Activated naive CD4-positive, alpha-beta T cell treated with anti-CD3 and anti-CD28 coated beads, Interleukin-2, amount 10 ng/mL, durations not matched to agents 7 days and 5 days (primary cell): Measurements from ENCODE around the gene DIRAS2.
"Not testable (repeated sequence)": the region's sequence is repeated elsewhere in the genome, so short reads cannot be mapped to it uniquely, and the experiment has no call there.

ENCODE experiments used
- CTCF ChIA-PET: fragments of 350-600 bp; sonication (Branson Sonifier 250); formaldehyde crosslinking; loops from one replicate; lab custom pipeline; 2021; ENCODE audit warnings: antibody characterized with exemption; lab: Charles Lee
- DNase-seq: peaks from one replicate; pipeline ENCODE4 v3.0.0-alpha.2; 2020
- H3K27ac Mint-ChIP-seq: one replicate; pipeline ENCODE4 v1.8.0; 2021; ENCODE audit warnings: mild to moderate bottlenecking, moderate library complexity, mixed read lengths
- H3K27me3 Mint-ChIP-seq: one replicate; pipeline ENCODE4 v1.8.0; 2021; ENCODE audit warnings: mild to moderate bottlenecking, mixed read lengths
- H3K36me3 Mint-ChIP-seq: one replicate; pipeline ENCODE4 v1.8.0; 2021; ENCODE audit warnings: mixed read lengths
- H3K4me1 Mint-ChIP-seq: one replicate; pipeline ENCODE4 v1.8.0; 2021; ENCODE audit warnings: mixed read lengths
- H3K4me3 Mint-ChIP-seq: one replicate; pipeline ENCODE4 v1.8.0; 2021; ENCODE audit warnings: mild to moderate bottlenecking, moderate library complexity, mixed read lengths
- H3K9me3 Mint-ChIP-seq: one replicate; pipeline ENCODE4 v1.8.0; 2021; ENCODE audit warnings: mixed read lengths

The DIRAS2 gene, protein sequence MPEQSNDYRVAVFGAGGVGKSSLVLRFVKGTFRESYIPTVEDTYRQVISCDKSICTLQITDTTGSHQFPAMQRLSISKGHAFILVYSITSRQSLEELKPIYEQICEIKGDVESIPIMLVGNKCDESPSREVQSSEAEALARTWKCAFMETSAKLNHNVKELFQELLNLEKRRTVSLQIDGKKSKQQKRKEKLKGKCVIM

DNA sequence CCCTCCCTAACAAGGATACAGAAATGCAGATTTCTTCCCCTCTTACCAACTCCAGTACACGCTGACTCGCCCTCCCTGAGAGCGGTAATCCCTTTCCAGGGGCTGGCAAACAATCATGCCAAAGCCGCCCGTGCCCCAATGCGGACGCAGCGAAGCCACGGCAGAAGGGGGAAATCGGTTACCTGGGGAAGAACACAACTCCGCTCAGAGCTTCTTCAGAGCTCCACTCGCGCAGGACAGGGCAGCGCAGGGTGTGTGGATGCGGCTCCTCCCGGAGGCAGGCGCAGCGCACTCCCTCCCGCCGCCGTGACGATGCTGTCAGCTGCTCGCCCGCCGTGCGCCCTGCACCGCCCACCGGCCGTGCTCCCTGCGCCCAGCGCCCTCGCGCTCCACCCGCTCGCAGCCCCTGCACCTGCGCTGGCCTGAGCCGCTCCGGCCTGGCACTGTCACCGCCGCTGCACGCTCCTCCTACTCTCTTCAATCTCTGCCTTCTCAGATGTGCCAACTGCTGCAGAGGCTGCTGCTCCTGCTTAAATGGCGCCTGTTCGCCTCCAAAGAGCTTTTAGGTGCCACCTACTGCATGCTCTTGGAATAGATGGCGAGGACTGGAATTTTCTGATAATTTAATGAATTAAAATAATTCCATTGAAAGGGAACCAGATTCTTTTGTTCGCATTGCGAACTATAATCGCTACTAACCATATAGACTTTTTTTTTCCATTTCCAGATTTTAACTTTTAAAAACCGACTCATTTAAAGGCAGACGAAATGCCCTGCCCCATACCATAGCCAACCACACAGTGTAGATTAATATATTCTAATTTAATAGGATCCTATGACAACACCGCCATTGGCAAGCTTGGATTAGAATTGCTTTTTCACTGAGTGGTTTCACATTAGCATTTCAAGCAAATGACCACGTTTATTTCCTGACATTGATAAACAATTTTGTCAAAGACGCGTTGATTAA is at the start of gene DIRAS2:
Gene DIRAS2 (minus strand): TSS at position 255 of the 970 bp plus-strand sequence. CDS start 28,997 bp downstream, outside the sequence.
- Mint-ChIP-seq H3K27me3 (peaks cover 50% of the 10 kb centered on the region), H3K4me1 (peaks cover 4% of the 10 kb centered on the region), H3K4me3 (no peak within 1 kb of the TSS), H3K9me3 (no peaks in the 10 kb centered on the region), H3K27ac (no peak within 1 kb of the TSS), H3K36me3 (no peaks in the 10 kb centered on the region)
- CTCF ChIA-PET, result no interaction called here
- peak; percentile 26 for DNase-seq

DNA sequence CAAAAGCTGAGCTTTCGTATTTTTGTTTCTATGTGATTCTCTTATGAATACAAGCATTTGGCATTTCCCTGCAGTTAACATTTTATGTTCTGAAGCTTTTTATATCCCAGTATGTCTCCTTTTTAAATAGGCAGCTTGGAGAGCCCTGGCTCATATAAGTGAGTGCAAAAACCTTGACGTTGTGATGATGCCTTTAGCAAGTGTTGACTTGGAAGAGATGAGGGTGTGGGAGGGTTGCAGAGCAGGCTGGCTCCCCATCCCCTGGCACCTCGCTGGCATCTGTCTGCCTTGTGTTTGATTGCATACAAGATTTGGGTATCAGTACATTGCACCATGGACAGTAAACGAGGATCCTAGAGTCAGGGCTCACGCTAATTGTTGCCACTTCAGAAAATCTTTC is 42.1 kb upstream of the DIRAS2 start:
- no peaks in the 10 kb centered on the region for H3K9me3 Mint-ChIP-seq
- no peak overlapping the region for H3K4me3 Mint-ChIP-seq
- CTCF ChIA-PET, result no interaction called here
- no peaks in the 10 kb centered on the region for H3K27me3 Mint-ChIP-seq
- H3K36me3 Mint-ChIP-seq, result no peaks in the 10 kb centered on the region
- no peaks in the 10 kb centered on the region for H3K4me1 Mint-ChIP-seq
- no peak overlapping the region for H3K27ac Mint-ChIP-seq
- no peak for DNase-seq

DNA sequence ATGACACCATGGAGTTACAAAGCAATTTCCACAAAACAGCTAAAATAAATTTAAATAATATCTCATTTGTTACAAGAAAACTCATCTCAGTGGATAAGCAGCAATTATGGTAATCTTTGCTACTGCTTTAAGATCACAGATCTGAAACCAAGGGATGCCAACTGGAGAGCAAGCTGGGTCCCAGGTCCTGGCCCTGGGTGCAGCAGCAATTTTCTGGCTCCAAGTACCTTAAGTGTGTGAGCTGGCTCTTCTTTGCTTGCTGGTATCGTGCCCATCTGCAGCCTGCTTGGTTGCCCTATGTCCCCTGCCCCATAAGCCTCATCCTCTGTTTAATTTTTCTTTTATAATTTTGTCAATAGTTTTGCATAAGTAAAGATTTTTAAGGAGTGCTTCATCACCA is 41.5 kb upstream of the DIRAS2 start:
- CTCF ChIA-PET, result no interaction called here
- H3K36me3 Mint-ChIP-seq, result no peaks in the 10 kb centered on the region
- H3K27ac Mint-ChIP-seq, result no peak overlapping the region
- no peak overlapping the region for H3K4me3 Mint-ChIP-seq
- H3K9me3 Mint-ChIP-seq, result no peaks in the 10 kb centered on the region
- no peak for DNase-seq
- no peaks in the 10 kb centered on the region for H3K4me1 Mint-ChIP-seq
- H3K27me3 Mint-ChIP-seq, result no peaks in the 10 kb centered on the region

DNA sequence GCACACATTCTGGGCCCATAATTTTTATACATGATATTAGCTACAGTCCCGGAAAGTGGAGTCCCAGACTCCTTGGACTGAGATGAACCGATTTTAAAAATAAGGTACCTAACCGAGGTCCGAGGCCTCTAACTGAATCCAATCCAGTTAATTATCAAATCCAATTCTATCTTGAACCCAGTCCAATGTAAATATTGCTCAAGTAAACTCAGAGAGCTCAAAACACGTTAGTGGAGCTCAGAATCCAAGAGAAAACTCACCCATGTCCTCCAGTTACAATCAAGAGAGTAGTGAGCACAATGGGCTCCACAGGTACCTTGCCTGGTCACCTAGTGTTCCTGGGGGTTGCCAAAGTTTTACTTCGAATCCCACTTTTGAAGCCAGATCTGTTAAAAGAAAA is 37.9 kb upstream of the DIRAS2 start:
- DNase-seq, result no peak
- Mint-ChIP-seq H3K36me3 (no peaks in the 10 kb centered on the region), H3K4me1 (no peaks in the 10 kb centered on the region), H3K4me3 (no peak overlapping the region), H3K27me3 (no peaks in the 10 kb centered on the region), H3K27ac (no peak overlapping the region), H3K9me3 (no peaks in the 10 kb centered on the region)
- CTCF ChIA-PET, result no interaction called here

DNA sequence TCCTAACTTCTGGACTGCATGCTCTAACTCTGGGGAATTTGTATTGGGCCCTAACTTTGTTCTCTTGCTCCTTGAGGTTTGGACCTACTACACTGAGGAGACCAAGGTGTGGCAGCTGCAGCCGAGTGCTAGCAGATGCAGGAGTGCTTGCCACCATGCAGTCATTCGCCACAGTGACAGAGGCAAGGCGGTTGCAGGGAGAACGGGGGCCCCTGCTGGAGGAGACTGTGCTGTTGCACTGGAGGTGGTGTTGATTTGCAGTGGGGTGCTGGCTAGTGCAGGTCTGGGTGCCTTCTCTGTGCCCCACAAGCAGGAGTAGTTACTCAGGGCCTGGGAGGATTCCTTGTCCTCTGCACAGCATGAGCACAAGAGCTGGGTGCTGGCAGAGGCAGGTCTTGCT is 22.4 kb upstream of the DIRAS2 start:
- DNase-seq, result no peak
- Mint-ChIP-seq H3K27ac (no peak overlapping the region), H3K4me1 (no peaks in the 10 kb centered on the region), H3K9me3 (no peaks in the 10 kb centered on the region), H3K27me3 (peaks cover 10% of the 10 kb centered on the region), H3K36me3 (no peaks in the 10 kb centered on the region), H3K4me3 (no peak overlapping the region)
- CTCF ChIA-PET, result no interaction called here

DNA sequence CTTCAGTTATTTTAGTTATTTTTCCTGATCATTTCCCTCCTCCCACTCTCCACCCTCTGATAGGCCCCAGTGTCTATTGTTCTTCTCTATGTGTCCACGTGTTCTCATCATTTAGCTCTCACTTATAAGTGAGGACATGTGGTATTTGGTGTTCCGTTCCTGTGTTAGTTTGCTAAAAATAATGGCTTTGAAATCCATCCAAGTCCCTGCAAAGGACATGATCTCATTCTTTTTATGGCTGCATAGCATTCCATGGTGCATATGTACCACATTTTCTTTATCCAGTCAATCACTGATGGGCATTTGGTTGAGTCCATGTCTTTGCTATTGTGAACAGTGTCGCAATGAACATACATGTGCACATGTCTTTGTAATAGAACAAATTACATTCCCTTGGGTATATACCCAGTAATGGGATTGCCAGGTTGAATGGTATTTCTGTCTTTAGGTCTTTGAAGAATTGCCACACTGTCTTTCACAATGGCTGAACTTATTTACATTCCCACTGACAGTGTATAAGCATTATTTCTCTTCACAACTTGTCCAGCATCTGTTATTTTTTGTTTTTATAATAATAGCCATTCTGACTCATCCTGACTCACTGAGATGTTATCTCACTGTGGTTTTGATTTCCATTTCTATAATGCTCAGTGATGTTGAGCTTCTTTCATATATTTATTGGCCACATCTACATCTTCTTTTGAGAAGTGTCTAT is 17.2 kb upstream of the DIRAS2 start:
- H3K9me3 Mint-ChIP-seq, result no peaks in the 10 kb centered on the region
- no peaks in the 10 kb centered on the region for H3K36me3 Mint-ChIP-seq
- CTCF ChIA-PET, result no interaction called here
- no peak overlapping the region for H3K27ac Mint-ChIP-seq
- peaks cover 4% of the 10 kb centered on the region for H3K27me3 Mint-ChIP-seq
- H3K4me3 Mint-ChIP-seq, result no peak overlapping the region
- DNase-seq, result no peak
- H3K4me1 Mint-ChIP-seq, result no peaks in the 10 kb centered on the region

DNA sequence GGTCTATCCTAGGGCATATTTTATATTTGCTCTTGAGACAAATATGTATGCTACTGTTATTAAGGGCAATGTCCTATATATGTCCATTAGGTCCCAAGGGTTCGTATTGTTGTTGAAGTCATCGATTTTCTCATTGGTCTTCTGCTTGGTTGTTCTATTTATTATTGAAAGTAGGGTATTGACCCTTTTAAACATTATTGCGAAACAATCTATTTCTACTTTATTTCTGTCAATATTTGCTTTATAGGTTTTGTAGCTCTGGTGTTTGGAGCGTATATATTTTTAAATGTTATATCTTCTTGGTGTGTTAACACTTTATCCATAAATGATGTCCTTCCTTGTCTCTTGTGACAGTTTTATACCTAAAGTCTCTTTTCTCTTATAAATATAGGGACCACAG is 16.2 kb upstream of the DIRAS2 start:
- Mint-ChIP-seq H3K4me3 (no peak overlapping the region), H3K36me3 (no peaks in the 10 kb centered on the region), H3K9me3 (no peaks in the 10 kb centered on the region), H3K4me1 (no peaks in the 10 kb centered on the region), H3K27me3 (peaks cover 4% of the 10 kb centered on the region), H3K27ac (no peak overlapping the region)
- no peak for DNase-seq
- CTCF ChIA-PET, result no interaction called here

DNA sequence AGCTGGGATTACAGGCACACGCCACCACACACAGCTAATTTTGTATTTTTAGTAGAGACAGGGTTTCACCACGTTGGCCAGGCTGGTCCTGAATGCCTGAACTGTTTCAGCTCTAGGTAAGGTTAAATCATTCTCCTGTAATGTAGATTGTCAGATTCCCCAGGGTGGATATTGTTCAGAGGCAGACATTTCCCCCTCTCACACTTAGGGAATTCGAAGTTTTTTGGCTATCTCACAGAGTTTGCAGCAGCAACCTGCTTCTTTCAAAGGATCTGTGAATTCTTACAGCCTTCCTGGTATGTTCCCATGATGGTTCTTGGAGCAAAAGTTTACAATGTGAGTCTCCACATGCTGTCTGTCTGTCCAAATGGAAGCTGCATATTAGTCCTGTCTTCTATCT is 15.6 kb upstream of the DIRAS2 start:
- Mint-ChIP-seq H3K27ac (no peak overlapping the region), H3K9me3 (no peaks in the 10 kb centered on the region), H3K36me3 (no peaks in the 10 kb centered on the region), H3K4me3 (no peak overlapping the region), H3K4me1 (no peaks in the 10 kb centered on the region), H3K27me3 (peaks cover 4% of the 10 kb centered on the region)
- no peak for DNase-seq
- CTCF ChIA-PET, result no interaction called here

DNA sequence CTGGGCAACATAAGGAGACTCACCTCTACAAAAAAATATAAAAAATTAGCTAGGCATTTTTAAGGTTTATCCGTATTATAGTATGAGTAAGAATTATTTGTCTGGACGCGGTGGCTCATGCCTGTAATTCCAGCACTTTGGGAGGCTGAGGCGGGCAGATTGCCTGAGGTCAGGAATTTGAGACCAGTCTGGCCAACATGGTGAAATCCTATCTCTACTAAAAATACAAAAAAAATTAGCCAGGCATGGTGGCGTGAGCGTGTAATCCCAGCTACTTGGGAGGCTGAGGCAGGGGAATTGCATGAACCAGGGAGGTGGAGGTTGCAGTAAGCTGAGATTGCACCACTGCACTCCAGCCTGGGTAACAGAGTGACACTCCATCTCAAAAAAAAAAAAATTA is 14.3 kb upstream of the DIRAS2 start:
- CTCF ChIA-PET, H3K27ac Mint-ChIP-seq, DNase-seq, H3K27me3 Mint-ChIP-seq, H3K4me3 Mint-ChIP-seq, H3K36me3 Mint-ChIP-seq, H3K4me1 Mint-ChIP-seq, H3K9me3 Mint-ChIP-seq: not testable (repeated sequence)

DNA sequence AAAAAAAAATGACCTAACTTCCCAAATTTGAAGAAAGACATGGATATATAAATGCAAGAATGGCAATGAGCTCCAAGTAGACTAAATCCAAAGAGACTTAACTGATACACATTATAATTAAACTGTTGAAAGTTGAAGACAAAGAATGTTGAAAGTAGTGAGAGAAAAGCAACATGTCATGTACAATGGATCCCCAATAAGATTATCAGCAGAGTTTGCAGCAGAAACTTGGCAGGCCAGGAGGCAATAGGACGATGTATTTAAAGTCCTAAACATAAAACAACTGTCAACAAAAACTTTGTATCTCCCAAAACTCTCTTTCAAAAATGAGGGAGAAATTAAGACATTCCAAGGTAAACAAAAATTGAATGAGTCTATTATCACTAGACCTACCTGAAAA is 8.6 kb upstream of the DIRAS2 start:
- Mint-ChIP-seq H3K27me3 (peaks cover 15% of the 10 kb centered on the region), H3K4me1 (no peaks in the 10 kb centered on the region), H3K36me3 (no peaks in the 10 kb centered on the region), H3K4me3 (no peak overlapping the region), H3K27ac (no peak overlapping the region), H3K9me3 (peaks cover 12% of the 10 kb centered on the region)
- CTCF ChIA-PET, result no interaction called here
- no peak for DNase-seq

DNA sequence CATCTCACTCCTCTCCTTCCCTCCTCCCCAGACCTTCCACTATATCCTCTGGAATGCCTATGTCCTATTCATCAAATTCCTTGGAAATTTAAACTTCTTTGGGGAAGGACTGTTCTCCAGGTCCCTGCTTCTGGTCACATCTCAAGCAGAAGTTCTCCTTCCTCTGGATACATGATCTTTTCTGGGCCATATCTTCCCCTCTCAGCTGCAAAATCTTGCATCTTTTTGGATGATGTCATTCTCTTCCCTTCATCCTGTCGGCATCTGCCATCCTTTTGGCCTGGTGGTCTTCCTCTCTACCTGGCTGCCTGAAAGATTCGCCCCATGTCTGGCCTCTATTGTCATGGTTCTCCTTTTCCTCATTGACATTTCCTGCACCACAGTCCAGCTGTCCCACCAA is 5.2 kb upstream of the DIRAS2 start:
- H3K36me3 Mint-ChIP-seq, result no peaks in the 10 kb centered on the region
- peaks cover 40% of the 10 kb centered on the region for H3K27me3 Mint-ChIP-seq
- H3K9me3 Mint-ChIP-seq, result peaks cover 12% of the 10 kb centered on the region
- DNase-seq, result no peak
- no peak overlapping the region for H3K4me3 Mint-ChIP-seq
- CTCF ChIA-PET, result no interaction called here
- no peak overlapping the region for H3K27ac Mint-ChIP-seq
- peaks cover 2% of the 10 kb centered on the region for H3K4me1 Mint-ChIP-seq

DNA sequence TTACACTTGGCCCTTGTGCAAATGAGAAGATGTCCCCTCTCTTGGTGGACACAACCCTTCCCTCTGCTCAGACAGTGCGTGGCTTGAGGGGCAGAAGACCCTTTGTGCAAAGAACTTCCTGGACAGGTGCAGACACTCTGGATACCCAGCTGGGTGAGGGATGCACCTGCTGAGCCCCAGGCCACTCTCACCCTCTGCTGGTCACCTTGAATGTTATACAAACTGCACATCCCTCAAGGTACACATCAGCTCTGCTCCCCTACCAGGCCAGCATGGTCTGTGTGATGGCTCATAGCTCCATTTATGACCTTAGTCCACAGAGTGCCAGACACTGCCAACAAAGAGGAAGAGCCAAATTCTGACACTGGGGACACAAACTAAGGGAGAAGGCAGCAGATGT is 3.1 kb upstream of the DIRAS2 start:
- DNase-seq, result no peak
- CTCF ChIA-PET, result interaction anchor here (0.7 kb wide), 1 partner anchor 1044 kb away, joined by 3 read pairs; no protein-coding TSS in a partner anchor
- Mint-ChIP-seq H3K4me3 (no peak overlapping the region), H3K4me1 (peaks cover 4% of the 10 kb centered on the region), H3K27me3 (peaks cover 58% of the 10 kb centered on the region), H3K36me3 (no peaks in the 10 kb centered on the region), H3K9me3 (peaks cover 6% of the 10 kb centered on the region), H3K27ac (no peak overlapping the region)

DNA sequence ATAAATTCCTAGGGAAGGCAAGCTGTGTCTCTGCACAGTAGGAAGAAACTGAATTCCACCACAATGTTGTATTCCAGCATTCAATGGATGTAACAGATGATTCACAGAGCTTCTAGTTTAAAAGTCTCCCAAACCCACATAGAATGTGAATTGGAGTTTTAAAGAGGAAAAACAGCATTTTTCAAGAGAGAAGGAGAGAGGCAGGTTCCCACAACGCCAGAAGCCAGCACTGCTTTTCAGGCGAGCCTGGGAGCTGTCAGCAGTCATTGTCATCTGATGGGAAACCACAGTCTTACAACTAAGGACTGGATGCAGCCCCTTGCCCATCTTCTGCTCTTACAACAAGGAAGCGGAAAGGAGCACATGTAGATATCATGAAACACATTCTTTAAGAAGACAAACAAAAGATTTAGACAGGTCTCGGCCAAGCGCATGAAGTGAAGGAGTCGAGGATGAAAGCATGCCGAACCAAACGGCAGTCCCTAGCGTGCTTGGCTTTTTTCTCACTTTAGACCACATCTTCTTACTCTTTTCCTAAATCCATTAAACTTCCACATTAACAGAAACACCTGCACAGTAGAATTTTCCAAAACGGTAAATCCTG is 638 bp downstream of the DIRAS2 start:
- H3K4me1 Mint-ChIP-seq, result peaks cover 4% of the 10 kb centered on the region
- H3K27ac Mint-ChIP-seq, result no peak overlapping the region
- peaks cover 50% of the 10 kb centered on the region for H3K27me3 Mint-ChIP-seq
- no peak overlapping the region for H3K4me3 Mint-ChIP-seq
- no peaks in the 10 kb centered on the region for H3K9me3 Mint-ChIP-seq
- CTCF ChIA-PET, result no interaction called here
- no peak for DNase-seq
- H3K36me3 Mint-ChIP-seq, result no peaks in the 10 kb centered on the region

DNA sequence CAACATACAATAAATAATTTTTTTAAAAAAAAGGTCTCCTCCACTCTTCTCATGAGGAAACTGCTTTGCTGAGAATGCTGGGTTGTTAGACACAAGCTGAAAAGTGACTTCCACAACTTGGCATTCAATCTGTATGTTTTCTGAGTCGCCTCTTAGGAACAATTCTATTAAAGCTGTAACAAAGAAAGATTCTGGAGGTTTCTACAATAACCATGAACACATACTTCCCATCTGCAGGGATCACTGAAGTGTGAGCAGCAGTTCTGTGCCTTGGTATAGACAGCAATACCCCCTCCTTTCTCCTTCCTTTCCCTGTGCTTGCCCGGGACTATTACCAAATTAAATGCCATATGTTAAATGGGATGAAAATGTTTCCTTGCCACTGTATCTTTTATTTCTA is 1.5 kb downstream of the DIRAS2 start:
- H3K27me3 Mint-ChIP-seq, result peaks cover 44% of the 10 kb centered on the region
- H3K4me1 Mint-ChIP-seq, result peaks cover 4% of the 10 kb centered on the region
- no peak for DNase-seq
- no peaks in the 10 kb centered on the region for H3K36me3 Mint-ChIP-seq
- H3K27ac Mint-ChIP-seq, result no peak overlapping the region
- CTCF ChIA-PET, result no interaction called here
- H3K4me3 Mint-ChIP-seq, result no peak overlapping the region
- no peaks in the 10 kb centered on the region for H3K9me3 Mint-ChIP-seq
